Kidney glomerular epithelial cell (primary cell): ENCODE results near the gene RAC3.

Experiments
- DNase-seq: peaks from one replicate; lab custom pipeline; 2025; lab: John Stamatoyannopoulos, UW

The RAC3 gene

DNA sequence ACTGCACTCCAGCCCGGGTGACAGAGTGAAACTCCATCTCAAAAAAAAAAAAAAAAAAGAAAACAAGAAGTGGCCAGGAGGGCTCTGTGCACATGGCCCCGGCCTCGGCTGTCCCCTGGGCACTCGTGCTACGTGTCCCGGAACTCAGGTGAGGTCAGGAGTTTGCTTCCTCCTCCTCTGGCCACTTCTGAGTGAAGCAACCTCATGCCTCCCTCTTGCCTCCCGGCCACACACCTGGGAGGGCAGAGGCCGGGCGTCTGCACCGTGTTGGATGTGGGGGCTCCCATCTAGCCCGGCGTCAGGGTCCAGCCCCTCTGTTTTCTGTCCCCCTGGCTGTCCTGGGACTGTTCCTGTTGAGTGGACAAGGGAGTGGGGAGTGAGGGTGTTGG is 31.9 kb upstream of the RAC3 start:
- no peak for DNase-seq

DNA sequence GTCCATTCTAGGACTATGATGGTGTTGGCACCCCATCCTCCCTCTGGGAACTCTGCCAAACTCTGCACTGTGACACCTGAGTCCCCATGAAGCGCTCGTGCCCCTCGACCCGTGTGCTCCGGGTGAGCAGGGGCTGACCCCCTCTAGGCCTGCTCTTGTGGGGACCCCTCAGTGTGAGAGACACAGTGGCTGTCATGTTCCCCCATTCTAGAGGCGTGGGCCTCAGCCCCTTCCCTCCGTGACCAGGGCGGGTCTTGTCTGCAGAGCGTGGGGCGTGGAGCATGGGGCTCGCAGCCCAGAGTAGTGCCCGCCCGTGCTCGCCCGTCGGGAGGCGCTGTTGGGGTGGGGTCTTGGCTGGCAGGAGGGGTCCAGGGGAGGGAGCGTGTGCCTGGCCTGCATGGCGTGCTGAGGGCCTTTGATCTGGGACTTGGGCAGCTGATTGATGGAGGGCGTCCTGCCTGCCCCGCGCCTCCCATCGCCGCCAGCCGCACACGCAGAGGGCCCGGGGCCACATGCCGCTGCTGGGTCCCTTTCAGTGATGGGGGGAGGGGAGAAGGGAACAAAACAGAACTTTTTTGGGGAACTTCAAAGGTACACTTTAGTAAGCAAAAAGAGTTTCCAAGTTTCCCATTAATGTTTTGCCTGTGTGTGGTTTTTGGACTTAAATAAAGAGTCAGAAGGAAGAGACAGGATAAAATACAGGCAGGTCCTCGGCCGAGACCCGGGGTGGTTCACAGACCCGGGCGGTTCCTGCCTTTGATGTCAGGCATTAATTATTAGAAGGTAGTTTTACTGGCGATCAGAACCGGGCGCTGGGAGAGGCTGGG is 31.3 kb upstream of the RAC3 start:
- DNase-seq, result no peak

DNA sequence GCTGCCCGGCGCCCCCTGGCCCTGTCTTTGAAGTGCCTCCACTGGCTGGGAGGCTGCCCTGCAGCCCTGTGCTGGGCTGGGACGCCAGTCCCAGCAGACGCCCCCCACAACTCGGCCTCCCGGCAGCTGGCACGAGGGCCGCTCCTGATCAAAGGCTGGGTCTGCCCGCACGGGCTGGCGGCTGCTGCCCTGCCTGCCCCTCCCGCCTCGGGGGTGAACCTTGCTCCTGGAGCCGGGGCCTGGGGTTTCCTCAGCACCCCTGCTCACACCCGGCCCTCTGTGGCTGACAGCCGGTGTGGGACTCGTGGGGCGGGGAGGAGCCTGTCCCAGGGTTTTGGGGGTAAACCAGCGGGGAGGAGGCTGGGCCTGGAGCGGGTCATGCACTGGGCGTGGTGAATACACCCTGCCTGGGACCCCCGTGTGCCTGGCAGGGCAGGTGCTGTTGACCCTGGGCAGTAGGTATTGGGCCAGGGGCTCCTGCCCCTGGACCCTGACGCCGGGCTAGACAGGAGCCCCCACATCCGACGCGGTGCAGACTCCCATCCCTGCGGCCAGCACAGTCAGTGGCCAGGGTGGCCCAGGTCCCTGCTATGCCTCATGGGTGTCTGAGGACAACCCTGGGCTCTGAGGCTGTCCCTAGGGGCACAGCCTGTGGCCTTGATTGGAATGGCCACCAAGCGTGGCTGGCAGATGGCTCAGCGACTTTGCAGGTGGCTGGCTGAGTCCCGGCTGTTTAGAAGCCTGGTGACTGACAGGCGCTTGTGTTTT is 30.5 kb upstream of the RAC3 start:
- no peak for DNase-seq

GRCh38 chr17:82001571-82002056 is 29.9 kb upstream of the RAC3 start:
- DNase-seq, result no peak

DNA sequence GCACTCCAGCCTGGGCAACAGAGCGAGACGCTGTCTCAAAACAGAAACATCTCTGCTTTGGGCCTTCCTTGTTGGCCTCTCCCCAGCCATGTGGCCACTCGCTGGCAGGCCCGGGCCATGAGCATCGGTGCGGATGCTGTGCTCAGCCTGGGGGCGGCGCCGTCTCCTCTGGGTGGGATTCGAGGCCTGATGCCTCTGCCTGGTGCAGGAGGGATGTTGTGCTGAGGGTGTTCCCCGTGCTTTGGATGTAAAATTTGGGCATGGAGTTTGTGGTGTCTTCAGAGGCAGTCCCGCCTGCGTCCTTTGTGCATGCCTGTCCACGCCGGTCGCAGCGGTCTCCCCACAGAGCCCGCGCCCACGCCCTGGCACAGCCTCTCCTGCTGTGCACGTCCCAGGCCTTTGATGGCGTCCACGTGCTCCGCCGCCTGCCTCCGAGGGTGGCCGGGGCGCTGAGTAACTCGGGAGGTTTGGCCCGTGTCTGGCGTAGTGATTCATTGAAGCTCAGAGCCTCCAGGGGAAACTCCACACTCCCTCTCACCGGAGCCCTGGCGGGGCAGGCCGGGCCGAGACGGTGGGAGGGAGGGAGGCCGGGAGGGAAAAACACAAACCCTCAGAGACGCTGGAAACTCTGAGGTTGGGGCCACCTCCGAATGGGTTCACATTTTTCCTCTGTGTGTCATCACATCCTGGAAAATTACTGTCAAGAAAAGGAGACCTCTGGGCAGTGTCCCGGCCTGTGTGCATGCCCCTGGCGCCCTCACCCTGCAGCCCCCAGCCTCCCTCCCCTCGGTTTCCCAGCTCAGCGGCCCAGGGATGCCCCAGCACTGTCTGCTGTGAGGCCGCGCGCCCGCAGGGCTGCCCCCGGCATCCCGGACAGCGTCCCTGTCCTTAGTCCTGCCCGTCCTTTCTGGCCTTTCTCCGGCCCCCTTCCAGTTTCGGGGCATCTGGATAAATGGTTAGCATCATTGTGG is 27.8 kb upstream of the RAC3 start:
- peak; percentile 88 for DNase-seq

DNA sequence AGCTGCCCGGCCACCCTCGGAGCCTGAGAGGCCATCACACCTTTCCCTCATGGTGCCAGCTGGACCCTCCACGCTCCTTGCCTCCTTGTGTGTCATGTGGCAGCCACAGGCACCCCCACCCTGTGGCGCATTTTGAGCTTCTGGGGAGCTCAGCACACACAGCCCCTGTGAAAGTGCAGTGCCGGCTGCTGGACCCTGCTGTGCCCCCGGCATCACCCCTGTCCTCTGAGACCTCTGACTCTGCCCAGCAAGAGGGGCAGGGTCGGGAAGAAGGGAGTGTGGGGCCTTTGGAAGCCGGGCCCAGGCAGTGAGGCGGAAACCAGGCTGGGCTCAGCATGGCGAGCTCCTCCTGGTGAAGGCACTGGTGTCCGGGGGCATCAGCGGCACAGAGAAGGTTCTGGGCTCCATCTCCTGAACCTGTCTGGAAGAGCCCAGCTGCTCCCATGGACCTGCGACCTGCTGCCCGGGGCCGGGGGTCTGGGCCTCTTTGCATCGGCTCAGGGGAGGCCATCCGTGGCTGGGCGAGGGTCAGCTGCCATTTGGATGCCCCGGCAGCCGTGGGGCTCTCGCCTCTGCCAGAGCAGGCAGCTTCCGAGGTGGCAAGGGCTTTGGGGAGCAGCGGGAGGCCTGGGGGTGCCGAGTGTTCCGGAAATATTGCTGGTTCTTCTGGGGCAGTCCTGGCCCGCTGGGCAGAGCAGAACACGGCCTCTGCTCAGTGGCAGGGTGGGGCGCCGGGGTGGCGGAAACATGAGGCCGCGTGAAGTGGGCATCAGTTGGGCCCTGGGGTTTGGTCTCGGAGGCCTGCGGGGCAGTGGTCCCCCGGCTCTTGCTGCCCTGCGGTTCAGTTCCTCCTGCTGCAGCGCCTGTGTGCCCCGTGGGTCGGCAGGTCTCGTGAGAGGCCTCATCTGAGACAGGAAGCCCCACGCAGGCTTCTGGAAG is 26.7 kb upstream of the RAC3 start:
- DNase-seq, result no peak

DNA sequence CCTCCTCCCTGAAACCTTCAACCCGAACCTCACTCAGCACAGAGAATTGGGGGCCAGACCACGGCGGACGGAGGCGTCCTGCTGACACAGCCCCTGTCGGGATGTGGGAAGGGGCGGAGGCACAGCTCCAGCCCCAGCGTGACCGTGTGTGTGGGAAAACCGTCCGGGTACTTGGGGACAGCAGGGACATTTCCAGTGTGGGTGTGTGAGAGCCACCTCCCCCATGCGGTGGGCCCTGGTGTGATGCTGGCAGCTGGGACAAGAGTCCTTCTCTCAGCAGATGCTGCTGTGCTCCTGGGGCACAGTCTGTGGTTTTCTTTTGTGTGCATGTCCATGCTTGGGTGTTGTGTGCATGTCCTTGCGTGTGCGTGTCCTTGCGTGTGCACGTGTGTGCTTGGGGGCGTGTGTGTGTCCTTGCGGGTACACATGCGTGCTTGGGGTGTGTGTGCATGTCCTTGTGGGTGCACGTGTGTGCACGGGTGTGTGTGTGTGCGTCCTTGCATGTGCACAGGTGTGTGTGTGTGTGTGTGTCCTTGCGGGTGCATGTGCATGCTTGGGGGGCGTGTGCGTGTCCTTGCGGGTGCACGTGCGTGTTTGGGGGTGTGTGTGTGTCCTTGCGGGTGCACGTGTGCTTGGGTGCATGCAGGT is 25.7 kb upstream of the RAC3 start:
- no peak for DNase-seq

DNA sequence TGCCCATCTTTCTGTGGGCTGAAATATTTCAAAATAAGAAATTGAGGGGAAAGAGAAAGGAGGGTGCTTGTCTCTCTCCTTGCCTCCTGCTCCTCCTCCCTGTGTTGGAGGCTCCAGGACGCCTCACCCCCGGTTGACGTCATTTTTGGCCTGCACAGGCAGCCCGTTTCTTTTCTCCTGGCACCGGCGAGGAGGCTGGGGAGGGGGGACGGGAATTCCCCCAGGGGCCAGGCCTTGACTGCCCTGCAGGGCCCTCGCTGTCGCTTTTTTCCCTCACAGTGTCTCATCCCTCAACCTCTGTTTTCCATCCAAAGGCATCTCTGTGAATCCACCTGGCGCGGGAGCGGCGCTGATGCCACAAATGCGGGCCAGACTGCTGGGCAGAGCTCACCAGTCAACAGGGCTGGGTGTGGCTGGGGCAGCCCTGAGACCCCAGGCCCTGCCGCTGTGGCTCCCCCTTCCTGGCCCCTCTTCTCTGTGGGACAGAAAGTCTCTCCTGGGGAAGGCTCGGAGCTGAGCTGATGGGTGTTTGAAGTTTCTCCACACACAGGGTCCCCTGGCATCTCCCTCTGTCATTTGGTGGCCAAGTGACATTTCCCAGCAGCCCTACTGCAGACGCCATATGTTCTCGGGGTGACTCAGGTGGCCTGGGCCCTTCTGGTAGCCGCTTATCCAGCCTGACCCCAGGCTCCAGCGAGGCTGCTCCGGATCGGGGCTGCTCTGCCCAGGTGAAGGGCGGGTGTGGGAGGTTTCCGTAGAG is 24.8 kb upstream of the RAC3 start:
- DNase-seq, result peak; percentile 7

GRCh38 chr17:82007228-82007494 is 24.3 kb upstream of the RAC3 start:
- DNase-seq, result no peak

DNA sequence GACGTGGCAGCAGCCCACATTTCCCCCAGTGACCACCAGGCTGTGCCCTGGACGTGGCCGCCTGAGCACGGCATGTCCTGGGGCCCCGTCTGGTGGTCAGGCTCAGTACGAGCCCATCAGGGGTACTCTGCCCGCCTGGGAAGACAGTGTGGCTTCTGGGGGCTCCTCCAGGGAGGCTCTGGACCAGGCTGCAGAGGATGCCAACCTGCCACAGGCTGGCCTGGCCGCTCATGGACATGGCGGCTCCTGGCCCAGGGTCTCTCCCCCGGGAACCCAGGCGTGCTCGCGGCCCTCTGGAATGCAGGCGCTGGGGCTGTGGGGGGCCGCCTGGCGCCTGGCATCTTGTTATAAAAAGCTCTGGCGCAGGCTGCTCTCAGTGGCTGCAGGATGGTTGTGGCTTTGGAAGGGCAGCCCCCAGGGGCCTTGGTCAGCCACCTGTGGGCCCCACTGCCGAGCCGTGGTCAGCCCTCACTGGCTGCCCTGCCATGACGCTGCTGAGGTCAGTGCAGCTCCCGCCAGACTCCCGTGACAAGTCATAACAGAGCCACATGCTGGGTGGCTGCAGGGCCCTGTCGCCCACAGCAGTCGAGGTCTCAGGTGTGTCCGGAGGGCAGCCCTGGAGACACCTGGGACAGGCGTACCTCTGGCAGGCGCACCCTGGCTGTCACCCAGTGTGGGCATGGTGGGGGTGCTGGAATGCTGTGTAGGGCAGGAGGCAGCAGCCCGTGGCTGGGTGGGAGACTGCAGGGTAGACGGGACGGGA is 23.8 kb upstream of the RAC3 start:
- DNase-seq, result no peak

DNA sequence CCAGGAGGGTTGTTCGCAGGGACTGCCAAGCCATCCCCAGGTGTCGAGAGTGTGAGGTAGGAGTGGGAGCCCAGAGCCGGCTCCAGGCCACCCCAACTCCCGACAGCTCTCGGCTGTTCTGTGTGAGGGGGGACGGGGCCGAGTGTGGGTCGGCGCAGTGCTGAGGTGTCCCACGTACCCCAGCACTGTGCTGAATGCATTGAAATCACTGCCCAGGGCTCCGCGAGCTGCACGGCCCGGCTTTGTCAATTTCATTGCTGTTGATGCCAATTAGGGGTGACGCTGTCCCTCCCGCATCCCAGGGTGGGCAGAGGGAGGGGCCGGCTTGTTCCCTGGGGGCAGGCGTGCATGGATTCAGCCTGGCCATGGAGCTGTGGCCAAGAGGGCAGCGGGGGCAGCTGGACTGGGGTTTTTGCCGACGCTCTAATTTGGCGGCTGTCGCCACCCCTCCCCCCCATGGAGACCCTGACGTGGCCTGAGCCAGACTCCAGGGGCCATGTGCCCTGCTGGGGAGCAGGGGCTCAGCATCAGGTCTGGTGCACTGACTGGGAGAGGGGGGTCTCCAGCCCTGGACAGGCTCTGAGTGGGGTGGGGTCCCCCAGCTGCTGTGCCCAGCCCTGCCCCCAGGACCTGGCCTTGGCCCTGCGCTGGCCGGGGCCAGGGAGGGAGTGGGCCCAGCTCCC is 23.1 kb upstream of the RAC3 start:
- DNase-seq, result no peak

DNA sequence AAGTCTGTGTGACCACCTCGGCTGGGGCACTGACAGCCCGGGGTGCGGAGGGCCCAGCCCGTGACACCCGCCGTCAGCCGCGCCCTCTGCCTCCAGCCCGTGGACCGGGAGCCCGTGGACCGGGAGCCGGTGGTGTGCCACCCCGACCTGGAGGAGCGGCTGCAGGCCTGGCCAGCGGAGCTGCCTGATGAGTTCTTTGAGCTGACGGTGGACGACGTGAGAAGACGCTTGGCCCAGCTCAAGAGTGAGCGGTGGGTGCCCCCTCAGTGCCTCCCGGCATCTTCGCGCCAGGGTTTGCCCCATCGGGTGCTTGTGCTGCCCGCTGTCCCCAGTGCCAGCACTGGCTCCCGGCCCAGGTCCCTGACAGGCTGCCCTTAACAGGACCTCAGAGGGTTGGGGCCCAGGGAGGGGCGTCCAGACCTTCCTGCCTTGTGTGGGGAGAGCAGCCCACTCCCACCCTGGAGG is 22.5 kb upstream of the RAC3 start:
- DNase-seq, result no peak

- DNase-seq, result no peak
Measured at GRCh38 chr17:82009413-82009812, 22.1 kb upstream of the RAC3 start.

- no peak for DNase-seq
Measured at GRCh38 chr17:82010575-82011525, 20.6 kb upstream of the RAC3 start.

DNA sequence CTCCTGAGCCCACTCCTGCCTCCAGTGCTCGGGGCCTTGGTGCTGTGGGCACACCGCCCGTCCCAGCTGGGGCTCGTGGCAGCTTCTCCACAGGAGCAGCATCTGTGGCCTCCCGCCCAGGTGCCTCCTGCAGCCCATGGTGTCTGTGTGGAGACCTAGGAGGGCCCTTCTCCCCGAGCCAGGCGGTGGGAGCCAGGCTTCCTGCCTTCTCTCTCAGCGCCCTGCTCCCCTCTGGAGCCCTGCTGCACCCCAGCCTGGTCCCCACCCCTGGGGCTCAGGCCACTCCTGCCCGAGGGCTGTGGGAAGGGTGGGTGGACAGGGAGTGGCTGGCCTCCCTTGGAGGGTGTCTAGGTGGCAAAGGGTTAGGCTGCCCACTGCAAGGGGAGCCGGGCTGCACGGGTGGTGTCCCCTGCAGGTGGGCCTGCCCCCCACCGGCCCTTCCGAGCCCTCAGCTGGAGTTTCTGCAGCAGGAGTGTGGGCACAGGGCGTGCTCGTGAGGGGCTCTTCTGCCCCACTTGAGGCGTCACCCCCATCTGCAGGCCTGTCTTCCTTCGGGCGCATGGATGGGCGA is 19.8 kb upstream of the RAC3 start:
- no peak for DNase-seq

DNA sequence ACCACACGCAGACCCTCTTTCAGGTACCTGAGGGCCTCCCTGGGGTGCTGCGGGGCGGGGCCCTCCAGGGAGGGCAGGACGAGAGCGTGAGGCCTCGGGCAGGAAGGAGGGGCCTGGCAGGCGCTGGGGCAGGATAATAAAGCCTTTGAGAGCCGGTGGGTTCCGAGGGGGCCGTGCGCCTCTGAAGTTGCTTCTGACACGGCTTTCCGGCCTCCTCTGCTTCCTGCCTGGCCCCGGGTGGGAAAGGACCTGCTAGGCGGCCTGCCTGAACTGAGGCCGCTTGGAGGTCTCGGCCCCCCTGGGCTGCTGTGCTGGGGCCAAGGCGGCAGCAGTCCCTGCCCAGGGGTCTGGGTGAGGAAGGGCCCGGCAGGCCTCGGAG is 19.2 kb upstream of the RAC3 start:
- no peak for DNase-seq
